ENCODE measurements around the gene CLMN. TPM values are rescaled to one million over a fixed set of nuclear protein-coding genes. Genes with fewer than 3 reads are reported as not detected.
"Not testable (repeated sequence)": the region's sequence is repeated elsewhere in the genome, so short reads cannot be mapped to it uniquely, and the experiment has no call there.

The CLMN gene
- total RNA-seq, 1 donor, result 1.1 TPM

GRCh38 chr14:95183532-95184412, 135.9 kb downstream of the CLMN start:
- no peak for TF ChIP-seq CTCF (IDR thresholded peaks at IDR 0.05; ENCODE audit: extremely low read depth, low read depth, low read length)

GRCh38 chr14:95183082-95183481, 136.6 kb downstream of the CLMN start:
- no peak for TF ChIP-seq CTCF (IDR thresholded peaks at IDR 0.05; ENCODE audit: extremely low read depth, low read depth, low read length)
- Histone ChIP-seq H2AFZ (ENCODE audit: low read length) (no peak overlapping the region), H3K9me3 (ENCODE audit: low read depth, low read length) (no peaks in the 10 kb centered on the region), H3K4me1 (ENCODE audit: insufficient read depth, low read length) (peaks cover 11% of the 10 kb centered on the region), H4K20me1 (ENCODE audit: insufficient read depth, low read length) (no peaks in the 10 kb centered on the region), H3K36me3 (ENCODE audit: insufficient read depth, low read length) (no peaks in the 10 kb centered on the region), H3K27me3 (ENCODE audit: insufficient read depth, low read length) (no peaks in the 10 kb centered on the region), H3K4me3 (ENCODE audit: insufficient read depth, low read length) (no peak overlapping the region), H3K4me2 (ENCODE audit: insufficient read depth, low read length) (no peak overlapping the region), H3K79me2 (ENCODE audit: insufficient read depth, low read length) (no peaks in the 10 kb centered on the region), H3K27ac (ENCODE audit: low read depth, low read length) (no peak overlapping the region)
- DNase-seq (ENCODE audit: insufficient read length, low spot score, missing footprints), result no peak

More at GRCh38 chr14:95183532-95184412, 135.9 kb downstream of the CLMN start:
- no peaks in the 10 kb centered on the region for H4K20me1 ChIP-seq (ENCODE audit: insufficient read depth, low read length)
- no peaks in the 10 kb centered on the region for H3K27me3 ChIP-seq (ENCODE audit: insufficient read depth, low read length)
- no peak overlapping the region for H2AFZ ChIP-seq (ENCODE audit: low read length)
- no peaks in the 10 kb centered on the region for H3K9me3 ChIP-seq (ENCODE audit: low read depth, low read length)
- no peak overlapping the region for H3K4me3 ChIP-seq (ENCODE audit: insufficient read depth, low read length)
- no peak for DNase-seq (ENCODE audit: insufficient read length, low spot score, missing footprints)
- H3K4me1 ChIP-seq (ENCODE audit: insufficient read depth, low read length), result peaks cover 11% of the 10 kb centered on the region
- H3K4me2 ChIP-seq (ENCODE audit: insufficient read depth, low read length), result peak overlapping the region; percentile 3
- H3K79me2 ChIP-seq (ENCODE audit: insufficient read depth, low read length), result no peaks in the 10 kb centered on the region
- no peaks in the 10 kb centered on the region for H3K36me3 ChIP-seq (ENCODE audit: insufficient read depth, low read length)
- H3K27ac ChIP-seq (ENCODE audit: low read depth, low read length), result no peak overlapping the region

- no peak overlapping the region for H3K4me3 ChIP-seq (ENCODE audit: insufficient read depth, low read length)
- H4K20me1 ChIP-seq (ENCODE audit: insufficient read depth, low read length), result no peaks in the 10 kb centered on the region
- TF ChIP-seq CTCF (IDR thresholded peaks at IDR 0.05; ENCODE audit: extremely low read depth, low read depth, low read length), result no peak
- no peaks in the 10 kb centered on the region for H3K79me2 ChIP-seq (ENCODE audit: insufficient read depth, low read length)
- H3K9me3 ChIP-seq (ENCODE audit: low read depth, low read length), result no peaks in the 10 kb centered on the region
- no peaks in the 10 kb centered on the region for H3K36me3 ChIP-seq (ENCODE audit: insufficient read depth, low read length)
- no peaks in the 10 kb centered on the region for H3K27me3 ChIP-seq (ENCODE audit: insufficient read depth, low read length)
- DNase-seq (ENCODE audit: insufficient read length, low spot score, missing footprints), result no peak
- H2AFZ ChIP-seq (ENCODE audit: low read length), result no peak overlapping the region
- no peak overlapping the region for H3K27ac ChIP-seq (ENCODE audit: low read depth, low read length)
- H3K4me2 ChIP-seq (ENCODE audit: insufficient read depth, low read length), result no peak overlapping the region
- peaks cover 11% of the 10 kb centered on the region for H3K4me1 ChIP-seq (ENCODE audit: insufficient read depth, low read length)
Measured at GRCh38 chr14:95182379-95182778, 137.3 kb downstream of the CLMN start.

GRCh38 chr14:95180966-95181741, 138.6 kb downstream of the CLMN start:
- no peak overlapping the region for H3K4me2 ChIP-seq (ENCODE audit: insufficient read depth, low read length)
- no peaks in the 10 kb centered on the region for H3K9me3 ChIP-seq (ENCODE audit: low read depth, low read length)
- H4K20me1 ChIP-seq (ENCODE audit: insufficient read depth, low read length), result no peaks in the 10 kb centered on the region
- no peak overlapping the region for H2AFZ ChIP-seq (ENCODE audit: low read length)
- no peak for TF ChIP-seq CTCF (IDR thresholded peaks at IDR 0.05; ENCODE audit: extremely low read depth, low read depth, low read length)
- H3K4me1 ChIP-seq (ENCODE audit: insufficient read depth, low read length), result peaks cover 11% of the 10 kb centered on the region
- H3K36me3 ChIP-seq (ENCODE audit: insufficient read depth, low read length), result no peaks in the 10 kb centered on the region
- DNase-seq (ENCODE audit: insufficient read length, low spot score, missing footprints), result no peak
- no peaks in the 10 kb centered on the region for H3K79me2 ChIP-seq (ENCODE audit: insufficient read depth, low read length)
- H3K27me3 ChIP-seq (ENCODE audit: insufficient read depth, low read length), result no peaks in the 10 kb centered on the region
- H3K27ac ChIP-seq (ENCODE audit: low read depth, low read length), result no peak overlapping the region
- no peak overlapping the region for H3K4me3 ChIP-seq (ENCODE audit: insufficient read depth, low read length)

- H3K27ac ChIP-seq (ENCODE audit: low read depth, low read length); H3K79me2 ChIP-seq (ENCODE audit: insufficient read depth, low read length); H3K4me2 ChIP-seq (ENCODE audit: insufficient read depth, low read length); H2AFZ ChIP-seq (ENCODE audit: low read length); H4K20me1 ChIP-seq (ENCODE audit: insufficient read depth, low read length); H3K9me3 ChIP-seq (ENCODE audit: low read depth, low read length); H3K27me3 ChIP-seq (ENCODE audit: insufficient read depth, low read length); H3K4me1 ChIP-seq (ENCODE audit: insufficient read depth, low read length); H3K36me3 ChIP-seq (ENCODE audit: insufficient read depth, low read length); DNase-seq (ENCODE audit: insufficient read length, low spot score, missing footprints); H3K4me3 ChIP-seq (ENCODE audit: insufficient read depth, low read length): not testable (repeated sequence)
Measured at GRCh38 chr14:95175670-95176069, 144.0 kb downstream of the CLMN start.
